Measurements from ENCODE around the gene KDM4F. TPM values are rescaled to one million over a fixed set of nuclear protein-coding genes. Genes with fewer than 3 reads are reported as not detected.

KDM4F gene
- total RNA-seq, 1 experiment from 2014 or later: not detected

DNA sequence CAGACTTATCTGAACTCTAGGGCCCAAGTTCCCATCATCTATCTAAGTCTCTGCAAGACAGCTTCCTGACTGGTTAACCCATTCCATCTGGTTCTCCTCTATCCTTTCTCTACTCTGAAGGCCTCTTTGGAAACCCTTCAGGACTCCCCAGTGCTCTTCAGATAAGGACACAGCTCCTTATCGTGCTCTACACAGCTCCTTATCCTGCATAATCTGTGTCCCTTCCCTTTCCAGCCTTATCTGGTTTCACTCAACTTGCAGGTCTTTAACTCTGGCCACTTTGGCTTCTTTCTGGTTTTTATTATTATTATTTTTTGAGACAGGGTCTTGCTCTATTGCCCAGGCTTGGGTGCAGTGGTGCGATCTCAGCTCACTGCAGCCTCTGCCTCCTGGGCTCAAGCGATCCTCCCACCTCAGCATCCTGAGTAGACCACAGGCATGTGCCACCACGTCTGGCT, 51.0 kb downstream of the KDM4F start:
- DNase-seq: no peak
- H3K27me3 ChIP-seq: no peaks in the 10 kb centered on the region
- H3K36me3 ChIP-seq: no peaks in the 10 kb centered on the region
- no peaks in the 10 kb centered on the region for H3K9me3 ChIP-seq
- H3K4me3 ChIP-seq: no peak overlapping the region

Other genes starting within 250 kb of the KDM4F start
- 62.2 and 63.9 TPM in 2 replicates for gene CWC15, start 75.9 kb upstream of the KDM4F start, total RNA-seq (2014; rRNA removed; shearing (Covaris generic); ENCODE audit: low replicate concordance)
- gene KDM4D, start 75.7 kb upstream of the KDM4F start, total RNA-seq (2014; rRNA removed; shearing (Covaris generic); ENCODE audit: low replicate concordance): 0.89 and 0.91 TPM in 2 replicates
- not detected in 2 replicates for gene KDM4E, start 24.2 kb upstream of the KDM4F start, total RNA-seq (2014; rRNA removed; shearing (Covaris generic); ENCODE audit: low replicate concordance)
- gene SRSF8, start 17.5 kb downstream of the KDM4F start, total RNA-seq (2014; rRNA removed; shearing (Covaris generic); ENCODE audit: low replicate concordance): 5.0 and 5.8 TPM in 2 replicates
- gene ENDOD1, start 40.4 kb downstream of the KDM4F start, total RNA-seq (2014; rRNA removed; shearing (Covaris generic); ENCODE audit: low replicate concordance): 5.4 and 6.4 TPM in 2 replicates
- 0.69 and 0.79 TPM in 2 replicates for gene SESN3, start 181.8 kb downstream of the KDM4F start, total RNA-seq (2014; rRNA removed; shearing (Covaris generic); ENCODE audit: low replicate concordance)